Measurements from ENCODE around the gene RUNDC1.
A peak's percentile ranks its signal among the peaks of the same experiment; 100 is the strongest.

DNA sequence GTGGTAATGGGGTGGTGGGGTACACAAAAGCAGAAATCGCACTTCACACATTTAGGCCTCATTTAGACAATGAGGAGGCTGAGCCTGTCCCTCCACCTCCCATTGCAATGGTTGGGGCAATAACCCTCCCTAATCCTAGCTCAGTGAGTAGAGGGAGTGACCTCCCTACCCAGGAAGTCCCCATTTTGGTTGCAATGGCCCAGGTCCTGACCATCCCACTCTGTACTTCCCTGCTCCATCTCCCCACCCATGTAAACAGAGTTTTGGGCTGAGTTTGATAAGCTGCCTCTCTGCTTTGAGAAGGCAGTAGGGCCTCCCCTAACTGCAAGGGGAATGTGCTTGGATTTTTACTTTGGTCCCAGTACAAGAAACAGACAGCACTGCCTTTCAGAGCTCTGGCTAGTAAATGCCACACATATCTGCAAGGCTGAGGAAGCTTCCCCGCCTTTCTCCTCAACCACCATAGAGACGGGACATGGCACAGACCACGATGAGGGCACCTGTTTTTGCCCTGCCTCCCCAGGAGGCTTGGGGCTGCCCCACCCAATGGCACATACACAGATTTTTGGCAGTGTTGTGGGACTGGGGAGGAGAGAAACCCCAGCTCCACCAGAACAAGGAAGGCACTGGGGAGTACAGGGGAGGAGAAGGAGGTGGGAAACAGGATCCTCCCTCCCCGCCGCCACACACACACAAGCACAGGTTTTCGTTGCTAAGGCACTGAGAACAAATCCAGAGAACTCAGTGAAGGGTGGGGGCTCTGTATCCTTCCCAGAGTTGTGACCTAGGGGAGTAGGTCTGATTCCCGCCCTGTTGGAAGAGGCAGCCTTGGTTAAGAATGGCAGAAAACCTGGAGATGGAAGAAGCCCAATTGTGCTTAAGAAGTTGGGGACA lies 34.5 kb downstream of the RUNDC1 start:
- TF ChIP-seq TCF7L2 (IDR thresholded peaks at IDR 0.05; ENCODE audit: low read depth, low read length) (no peak), POLR2AphosphoS5 (IDR thresholded peaks at IDR 0.05; ENCODE audit: low read depth, low read length) (0 out of 2 replicates have a peak, but pooled peaks have one; percentile 22), SIN3A (IDR thresholded peaks at IDR 0.05; ENCODE audit: borderline replicate concordance, insufficient read depth, low read depth, low read length) (no peak)
- TF ChIP-seq, protein P1, sequence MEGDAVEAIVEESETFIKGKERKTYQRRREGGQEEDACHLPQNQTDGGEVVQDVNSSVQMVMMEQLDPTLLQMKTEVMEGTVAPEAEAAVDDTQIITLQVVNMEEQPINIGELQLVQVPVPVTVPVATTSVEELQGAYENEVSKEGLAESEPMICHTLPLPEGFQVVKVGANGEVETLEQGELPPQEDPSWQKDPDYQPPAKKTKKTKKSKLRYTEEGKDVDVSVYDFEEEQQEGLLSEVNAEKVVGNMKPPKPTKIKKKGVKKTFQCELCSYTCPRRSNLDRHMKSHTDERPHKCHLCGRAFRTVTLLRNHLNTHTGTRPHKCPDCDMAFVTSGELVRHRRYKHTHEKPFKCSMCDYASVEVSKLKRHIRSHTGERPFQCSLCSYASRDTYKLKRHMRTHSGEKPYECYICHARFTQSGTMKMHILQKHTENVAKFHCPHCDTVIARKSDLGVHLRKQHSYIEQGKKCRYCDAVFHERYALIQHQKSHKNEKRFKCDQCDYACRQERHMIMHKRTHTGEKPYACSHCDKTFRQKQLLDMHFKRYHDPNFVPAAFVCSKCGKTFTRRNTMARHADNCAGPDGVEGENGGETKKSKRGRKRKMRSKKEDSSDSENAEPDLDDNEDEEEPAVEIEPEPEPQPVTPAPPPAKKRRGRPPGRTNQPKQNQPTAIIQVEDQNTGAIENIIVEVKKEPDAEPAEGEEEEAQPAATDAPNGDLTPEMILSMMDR (IDR thresholded peaks at IDR 0.05) = no peak
- TF ChIP-seq, protein P2, sequence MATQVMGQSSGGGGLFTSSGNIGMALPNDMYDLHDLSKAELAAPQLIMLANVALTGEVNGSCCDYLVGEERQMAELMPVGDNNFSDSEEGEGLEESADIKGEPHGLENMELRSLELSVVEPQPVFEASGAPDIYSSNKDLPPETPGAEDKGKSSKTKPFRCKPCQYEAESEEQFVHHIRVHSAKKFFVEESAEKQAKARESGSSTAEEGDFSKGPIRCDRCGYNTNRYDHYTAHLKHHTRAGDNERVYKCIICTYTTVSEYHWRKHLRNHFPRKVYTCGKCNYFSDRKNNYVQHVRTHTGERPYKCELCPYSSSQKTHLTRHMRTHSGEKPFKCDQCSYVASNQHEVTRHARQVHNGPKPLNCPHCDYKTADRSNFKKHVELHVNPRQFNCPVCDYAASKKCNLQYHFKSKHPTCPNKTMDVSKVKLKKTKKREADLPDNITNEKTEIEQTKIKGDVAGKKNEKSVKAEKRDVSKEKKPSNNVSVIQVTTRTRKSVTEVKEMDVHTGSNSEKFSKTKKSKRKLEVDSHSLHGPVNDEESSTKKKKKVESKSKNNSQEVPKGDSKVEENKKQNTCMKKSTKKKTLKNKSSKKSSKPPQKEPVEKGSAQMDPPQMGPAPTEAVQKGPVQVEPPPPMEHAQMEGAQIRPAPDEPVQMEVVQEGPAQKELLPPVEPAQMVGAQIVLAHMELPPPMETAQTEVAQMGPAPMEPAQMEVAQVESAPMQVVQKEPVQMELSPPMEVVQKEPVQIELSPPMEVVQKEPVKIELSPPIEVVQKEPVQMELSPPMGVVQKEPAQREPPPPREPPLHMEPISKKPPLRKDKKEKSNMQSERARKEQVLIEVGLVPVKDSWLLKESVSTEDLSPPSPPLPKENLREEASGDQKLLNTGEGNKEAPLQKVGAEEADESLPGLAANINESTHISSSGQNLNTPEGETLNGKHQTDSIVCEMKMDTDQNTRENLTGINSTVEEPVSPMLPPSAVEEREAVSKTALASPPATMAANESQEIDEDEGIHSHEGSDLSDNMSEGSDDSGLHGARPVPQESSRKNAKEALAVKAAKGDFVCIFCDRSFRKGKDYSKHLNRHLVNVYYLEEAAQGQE (IDR thresholded peaks at IDR 0.05; ENCODE audit: insufficient read depth in 1 of 2, low read depth in 2 of 2, low read length in 1 of 2) = no peak
